HG03460 (cell line): ENCODE data around the gene IRF9.
A peak's percentile ranks its signal among the peaks of the same experiment; 100 is the strongest.
"Not testable (repeated sequence)": the region's sequence is repeated elsewhere in the genome, so short reads cannot be mapped to it uniquely, and the experiment has no call there.

ENCODE experiments used
- ATAC-seq: cut with Tn5 transposase; IDR thresholded peaks from one replicate; pipeline ENCODE4 v1.9.1; 2021; ENCODE audit not compliant: unreplicated experiment

IRF9 gene

DNA sequence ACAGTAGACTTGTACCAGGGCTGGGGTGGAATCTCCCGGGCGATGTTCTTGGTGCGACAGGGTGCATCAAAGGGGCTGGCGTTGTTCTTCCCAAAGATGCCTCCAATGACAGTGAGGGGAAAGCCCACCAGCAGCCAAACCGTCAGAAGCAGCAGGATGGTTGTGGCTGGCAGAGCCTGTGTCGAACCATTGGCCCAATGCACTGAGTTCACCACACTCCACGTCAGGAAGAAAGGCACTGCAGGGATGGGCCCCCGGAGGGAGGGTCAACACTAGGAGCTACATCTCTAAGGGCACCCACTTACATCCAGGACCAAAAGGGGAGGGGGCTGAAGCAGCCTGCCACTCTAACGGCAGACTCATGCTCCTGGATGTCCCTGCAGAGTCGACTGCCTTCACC is 29.4 kb downstream of the IRF9 start:
- no peak for ATAC-seq

DNA sequence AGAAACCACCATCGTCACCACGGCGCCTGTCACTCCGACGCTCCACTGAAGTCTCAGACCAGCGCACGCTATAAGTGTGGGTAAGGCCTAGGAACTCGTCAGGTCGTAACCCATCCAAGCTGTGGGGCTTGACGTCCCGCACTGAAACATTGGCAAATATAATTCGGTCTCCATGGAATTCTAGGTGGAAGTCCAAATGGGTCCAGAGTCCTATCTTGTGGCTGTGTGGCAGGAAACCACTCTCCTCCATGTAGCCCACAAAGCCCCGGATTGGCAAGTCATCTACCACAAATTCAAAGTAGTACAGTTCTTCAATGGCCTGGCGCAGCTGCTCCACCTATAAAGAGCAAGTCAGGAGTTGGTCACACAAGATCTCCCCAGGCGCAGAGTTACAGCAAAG is 31.9 kb downstream of the IRF9 start:
- ATAC-seq: no peak

DNA sequence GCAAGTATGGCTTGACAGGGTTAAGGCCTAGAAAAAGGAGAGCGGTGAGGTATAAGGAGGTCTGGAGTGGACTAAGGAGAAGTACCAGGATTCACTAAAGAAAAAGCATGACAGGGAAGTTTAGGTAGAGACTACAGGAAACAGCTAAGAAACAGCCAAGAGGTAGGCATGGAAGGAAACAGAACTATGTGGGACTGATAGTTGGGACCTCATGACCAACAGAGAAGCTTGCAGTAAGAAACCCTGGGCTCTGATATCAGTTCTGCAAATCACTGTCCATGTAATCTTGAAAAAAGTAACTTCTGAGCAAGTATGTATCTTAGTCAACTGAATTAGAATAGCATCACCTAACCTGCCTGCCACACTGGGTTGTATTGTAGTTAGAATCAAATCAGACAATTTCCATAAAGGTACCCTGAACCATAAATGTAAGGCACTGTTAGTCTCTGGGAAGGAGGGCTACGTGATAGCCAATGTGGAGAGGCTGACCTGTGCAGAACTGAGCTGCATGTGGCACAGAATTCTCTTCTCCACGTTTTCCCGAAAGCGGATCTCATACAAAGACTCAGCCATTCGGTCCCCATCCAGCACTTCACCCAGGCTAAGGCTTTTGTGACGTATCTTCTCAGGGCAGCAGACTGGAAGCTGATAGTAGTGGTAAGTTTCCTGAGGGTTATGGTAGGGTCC is 33.3 kb downstream of the IRF9 start:
- ATAC-seq: no peak

DNA sequence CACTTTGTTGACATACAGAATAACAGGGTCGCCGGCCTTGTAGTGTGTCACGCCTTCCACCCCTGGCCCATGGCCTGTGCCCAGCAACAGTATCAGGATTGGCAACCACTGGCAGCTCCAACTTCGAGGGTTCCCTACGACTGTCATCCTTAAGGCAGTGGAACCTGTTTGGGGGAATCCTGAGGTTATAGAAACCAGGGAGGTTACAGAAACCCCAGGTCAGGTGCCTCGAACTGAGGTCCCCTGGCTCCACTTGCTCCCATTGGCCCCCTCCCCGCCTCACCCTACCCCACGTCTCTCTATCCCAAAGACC is 33.8 kb downstream of the IRF9 start:
- ATAC-seq: no peak

DNA sequence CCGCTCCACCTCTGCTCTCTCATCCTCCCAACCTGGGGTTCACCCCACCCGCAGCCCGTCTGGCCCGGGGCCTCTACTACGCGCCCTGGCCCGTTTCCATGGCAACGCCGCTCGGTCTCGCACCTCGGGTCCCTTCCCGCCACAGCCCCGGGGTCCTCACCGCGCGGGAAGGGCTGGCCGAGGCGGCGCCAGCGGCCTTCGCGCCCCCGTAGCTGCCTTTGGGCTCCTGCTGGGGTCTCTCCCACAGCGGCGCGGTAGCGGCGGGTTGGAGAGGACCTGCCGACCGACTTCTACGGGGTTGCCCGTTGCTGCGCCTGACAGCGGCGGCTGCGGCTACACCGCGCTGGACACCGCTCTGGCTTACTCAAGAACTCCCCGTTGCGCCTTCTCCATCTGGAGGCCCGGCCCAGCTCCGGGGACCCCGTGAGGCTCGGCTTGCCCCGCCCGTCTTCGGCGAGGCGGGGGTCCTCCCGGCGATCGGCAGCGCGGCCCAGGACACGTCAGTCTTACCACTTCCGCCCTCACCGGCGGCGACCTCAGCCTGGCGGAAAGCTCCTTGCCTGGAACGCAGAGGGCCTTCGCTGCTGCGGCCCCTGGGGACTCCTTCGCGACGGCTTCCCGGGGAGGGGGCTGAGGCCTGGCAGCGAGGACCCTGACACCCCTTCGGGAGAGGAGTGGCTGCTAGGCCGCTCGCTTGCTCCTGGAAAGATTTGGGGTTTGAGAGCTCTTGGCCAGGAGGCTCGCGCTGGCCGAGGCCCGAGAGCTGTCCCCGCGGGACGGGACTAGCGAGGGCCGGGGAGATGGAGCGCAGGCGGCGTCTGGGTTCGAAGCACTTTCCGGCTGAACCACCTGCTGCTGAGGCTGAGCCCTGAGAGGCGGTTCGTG is 34.4 kb downstream of the IRF9 start, which contains the start of gene TM9SF1:
TM9SF1 (minus strand) TSS at position 256 of the 885 bp plus-strand sequence. CDS start 422 bp downstream, outside the sequence.
- peak; percentile 87 for ATAC-seq

GRCh38 chr14:24196071-24197055 is 35.3 kb downstream of the IRF9 start:
- no peak for ATAC-seq

- ATAC-seq: no peak
These were observed 36.0 kb downstream of the IRF9 start for GRCh38 chr14:24197056-24197450.

DNA sequence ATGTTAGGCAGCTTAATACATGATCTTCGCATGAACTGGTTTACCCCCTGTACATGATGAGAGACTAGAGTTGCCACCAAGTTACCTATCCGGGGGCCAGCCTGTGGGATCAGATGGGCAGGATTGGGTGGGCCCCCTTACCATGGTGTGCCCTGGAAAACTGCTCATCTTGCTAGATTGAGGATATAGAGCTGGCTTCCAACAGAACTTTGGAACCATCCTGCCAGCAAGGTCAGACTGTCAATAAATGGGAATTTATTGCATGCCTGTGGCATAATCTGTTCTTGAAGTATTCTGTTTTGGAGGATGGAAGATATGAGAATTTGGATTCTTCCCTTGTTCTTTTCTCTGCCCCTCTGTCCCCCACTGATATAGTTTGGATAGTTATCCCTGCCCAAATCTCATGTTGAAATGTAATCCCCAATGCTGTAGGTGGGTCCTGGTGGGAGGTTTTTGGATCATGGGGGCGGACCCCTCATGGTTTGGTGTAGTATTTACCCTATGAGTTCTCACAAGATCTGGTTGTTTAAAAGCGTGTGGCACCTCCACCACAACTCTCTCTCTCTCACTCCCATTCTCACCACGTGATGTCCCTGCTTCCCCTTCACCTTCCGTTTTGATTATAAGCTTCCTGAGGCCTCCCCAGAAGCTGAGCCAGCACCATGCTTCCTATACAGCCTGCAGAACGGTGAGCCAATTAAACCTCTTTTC is 37.9 kb downstream of the IRF9 start:
- ATAC-seq: no peak

DNA sequence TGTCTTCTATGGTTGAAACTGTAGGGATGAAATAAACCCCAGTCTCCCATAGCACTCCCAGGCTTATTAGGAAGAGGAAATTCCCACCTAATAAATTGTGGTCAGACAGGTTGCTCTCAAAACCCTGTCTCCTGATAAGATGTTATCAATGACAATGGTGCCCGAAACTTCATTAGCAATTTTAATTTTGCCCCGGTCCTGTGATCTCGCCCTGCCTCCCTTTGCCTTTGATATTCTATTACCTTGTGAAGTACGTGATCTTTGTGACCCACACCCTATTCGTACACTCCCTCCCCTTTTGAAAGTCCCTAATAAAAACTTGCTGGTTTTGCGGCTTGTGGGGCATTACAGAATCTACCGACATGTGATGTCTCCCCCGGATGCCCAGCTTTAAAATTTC is 41.5 kb downstream of the IRF9 start:
- not testable (repeated sequence) for ATAC-seq

- not testable (repeated sequence) for ATAC-seq
These were observed 42.3 kb downstream of the IRF9 start for GRCh38 chr14:24203249-24203886.

DNA sequence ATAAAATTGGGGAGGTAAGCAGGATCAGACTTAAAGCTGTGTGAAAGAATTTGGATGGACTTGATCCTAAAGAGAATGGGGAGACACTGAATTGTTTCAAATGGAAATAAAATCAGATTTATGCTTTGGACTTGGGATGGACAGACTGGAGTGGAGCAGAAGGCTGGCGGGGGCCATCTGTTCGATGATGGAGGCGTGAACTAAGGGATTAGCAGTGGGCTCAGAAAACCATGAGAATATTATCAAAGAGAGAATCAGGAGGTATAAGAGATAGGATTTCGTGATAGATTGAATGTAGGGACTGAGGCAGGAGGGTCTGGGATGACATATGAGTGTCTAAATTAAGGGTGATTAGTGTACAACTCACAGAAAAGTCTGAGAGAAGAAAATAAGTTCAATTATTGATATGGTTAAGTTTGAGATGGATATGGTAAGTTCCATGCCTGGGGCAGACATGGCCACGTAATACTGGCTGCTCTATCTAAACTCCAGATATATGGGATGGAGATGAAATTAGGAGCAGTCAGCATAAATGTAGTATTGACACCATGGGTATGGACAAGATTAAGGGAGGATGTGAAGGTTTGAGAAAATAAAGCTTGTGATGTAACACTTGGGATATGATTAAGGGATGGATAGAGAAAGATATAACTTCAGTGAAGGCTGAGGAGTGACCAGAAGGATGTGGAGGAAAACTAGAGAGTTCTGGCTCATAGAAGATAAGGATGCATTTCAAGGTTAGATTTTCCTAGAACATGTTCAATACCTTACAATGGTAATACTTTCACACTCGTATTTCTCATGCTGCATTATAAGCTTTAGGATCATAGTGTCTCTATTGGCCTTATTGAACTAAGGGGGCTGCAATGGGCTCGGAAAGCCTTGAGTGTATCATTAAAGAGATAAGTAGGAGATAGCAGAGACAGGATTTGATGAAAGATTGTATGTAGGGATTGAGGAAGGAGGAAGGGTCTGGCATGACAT is 43.4 kb downstream of the IRF9 start:
- ATAC-seq: no peak

GRCh38 chr14:24206260-24207103 is 45.4 kb downstream of the IRF9 start:
- ATAC-seq: no peak

DNA sequence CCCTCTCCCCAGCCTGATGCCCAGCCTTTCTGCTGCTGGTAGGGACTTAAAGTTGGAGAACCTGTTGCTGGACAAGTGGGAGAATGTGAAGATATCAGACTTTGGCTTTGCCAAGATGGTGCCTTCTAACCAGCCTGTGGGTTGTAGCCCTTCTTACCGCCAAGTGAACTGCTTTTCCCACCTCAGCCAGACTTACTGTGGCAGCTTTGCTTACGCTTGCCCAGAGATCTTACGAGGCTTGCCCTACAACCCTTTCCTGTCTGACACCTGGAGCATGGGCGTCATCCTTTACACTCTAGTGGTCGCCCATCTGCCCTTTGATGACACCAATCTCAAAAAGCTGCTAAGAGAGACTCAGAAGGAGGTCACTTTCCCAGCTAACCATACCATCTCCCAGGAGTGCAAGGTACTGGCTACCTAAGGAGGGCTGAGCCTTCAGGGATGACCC is 46.1 kb downstream of the IRF9 start:
- ATAC-seq: no peak

- no peak for ATAC-seq
These were observed 46.6 kb downstream of the IRF9 start for GRCh38 chr14:24207625-24208024.

DNA sequence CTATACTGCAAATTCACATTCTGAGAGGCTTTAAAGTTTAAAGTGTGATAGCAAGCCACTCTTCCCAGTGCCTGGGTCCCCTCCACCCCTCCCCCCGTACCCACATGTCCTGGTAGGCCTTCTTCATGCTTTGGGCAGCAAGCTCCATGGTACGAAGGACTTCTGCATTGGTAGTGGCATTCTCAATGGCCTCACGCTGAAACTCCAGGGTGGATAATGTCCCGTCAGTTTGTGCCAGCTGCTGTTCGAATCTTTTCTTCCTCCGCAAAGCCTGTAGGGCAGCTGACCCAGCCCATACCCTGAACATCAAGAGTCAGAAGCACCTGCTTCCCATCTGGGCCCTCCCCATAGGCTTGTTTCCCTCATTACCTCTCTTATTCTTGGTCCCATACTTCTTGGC is 50.2 kb downstream of the IRF9 start:
- ATAC-seq: no peak

DNA sequence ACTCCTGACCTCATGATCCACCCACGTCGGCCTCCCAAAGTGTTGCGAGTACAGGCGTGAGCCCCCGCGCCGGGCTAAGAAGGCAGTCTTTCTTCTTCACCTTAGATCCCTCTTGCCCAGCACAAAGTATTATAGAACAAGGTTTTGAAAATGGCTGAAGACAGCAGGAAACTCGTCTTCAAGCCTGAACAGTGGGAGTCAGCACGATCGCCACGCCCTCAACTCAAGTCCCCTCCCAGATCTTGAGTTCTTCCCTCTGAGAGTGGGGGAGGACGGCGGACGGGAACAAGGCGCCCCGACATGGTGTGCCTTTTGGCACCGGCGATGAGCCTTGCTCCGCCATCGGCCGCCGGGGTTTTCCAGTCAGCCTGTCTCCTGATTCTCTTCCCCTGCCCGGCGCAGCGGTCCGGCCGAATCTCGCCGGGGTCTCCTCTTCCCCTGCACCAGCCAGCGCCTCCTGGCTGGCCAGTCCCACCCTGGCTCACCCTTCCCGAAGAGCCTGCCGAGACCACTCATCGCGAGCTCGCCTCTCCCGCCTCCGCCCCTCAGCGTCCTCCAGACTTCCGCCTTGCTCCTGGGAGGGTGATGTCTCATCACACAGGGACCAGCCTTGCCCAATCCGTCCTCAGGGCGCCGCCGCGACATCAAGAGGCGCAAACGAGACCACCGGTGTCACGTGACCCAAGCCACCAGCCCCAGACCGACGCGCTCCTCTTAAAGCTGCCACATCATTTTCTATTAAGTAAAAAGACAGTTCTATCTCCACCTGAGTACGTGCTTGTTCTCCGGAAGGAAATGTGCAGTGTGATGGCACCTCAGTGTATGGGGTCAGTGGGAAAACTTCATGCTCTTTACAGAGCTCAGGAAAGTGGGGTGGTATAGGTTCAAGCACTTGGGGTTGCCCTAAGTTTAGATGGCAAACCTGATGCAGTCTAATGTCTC is 52.1 kb downstream of the IRF9 start, which contains the start of gene CHMP4A:
CHMP4A (minus strand) TSS at position 565 of the 942 bp plus-strand sequence; CDS start at position 516, 49 bp downstream.
- peak; percentile 83 for ATAC-seq
